ENCODE measurements around the gene PCDHGA2.
"Not testable (repeated sequence)": the region's sequence is repeated elsewhere in the genome, so short reads cannot be mapped to it uniquely, and the experiment has no call there.

DNA sequence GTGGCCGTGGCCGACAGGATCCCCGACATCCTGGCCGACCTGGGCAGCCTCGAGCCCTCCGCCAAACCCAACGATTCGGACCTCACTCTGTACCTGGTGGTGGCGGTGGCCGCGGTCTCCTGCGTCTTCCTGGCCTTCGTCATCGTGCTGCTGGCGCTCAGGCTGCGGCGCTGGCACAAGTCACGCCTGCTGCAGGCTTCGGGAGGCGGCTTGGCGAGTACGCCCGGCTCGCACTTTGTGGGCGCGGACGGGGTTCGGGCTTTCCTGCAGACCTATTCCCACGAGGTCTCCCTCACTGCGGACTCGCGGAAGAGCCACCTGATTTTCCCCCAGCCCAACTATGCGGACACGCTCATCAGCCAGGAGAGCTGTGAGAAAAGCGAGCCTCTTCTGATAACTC lies 7.5 kb downstream of the PCDHGA2 start:
- TF ChIP-seq, protein P1, sequence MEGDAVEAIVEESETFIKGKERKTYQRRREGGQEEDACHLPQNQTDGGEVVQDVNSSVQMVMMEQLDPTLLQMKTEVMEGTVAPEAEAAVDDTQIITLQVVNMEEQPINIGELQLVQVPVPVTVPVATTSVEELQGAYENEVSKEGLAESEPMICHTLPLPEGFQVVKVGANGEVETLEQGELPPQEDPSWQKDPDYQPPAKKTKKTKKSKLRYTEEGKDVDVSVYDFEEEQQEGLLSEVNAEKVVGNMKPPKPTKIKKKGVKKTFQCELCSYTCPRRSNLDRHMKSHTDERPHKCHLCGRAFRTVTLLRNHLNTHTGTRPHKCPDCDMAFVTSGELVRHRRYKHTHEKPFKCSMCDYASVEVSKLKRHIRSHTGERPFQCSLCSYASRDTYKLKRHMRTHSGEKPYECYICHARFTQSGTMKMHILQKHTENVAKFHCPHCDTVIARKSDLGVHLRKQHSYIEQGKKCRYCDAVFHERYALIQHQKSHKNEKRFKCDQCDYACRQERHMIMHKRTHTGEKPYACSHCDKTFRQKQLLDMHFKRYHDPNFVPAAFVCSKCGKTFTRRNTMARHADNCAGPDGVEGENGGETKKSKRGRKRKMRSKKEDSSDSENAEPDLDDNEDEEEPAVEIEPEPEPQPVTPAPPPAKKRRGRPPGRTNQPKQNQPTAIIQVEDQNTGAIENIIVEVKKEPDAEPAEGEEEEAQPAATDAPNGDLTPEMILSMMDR (IDR thresholded peaks at IDR 0.05), result not testable (repeated sequence)
- not testable (repeated sequence) for TF ChIP-seq POLR2A (IDR thresholded peaks at IDR 0.05)

Measured in heart left ventricle (tissue), 13 donors.